Mesothelial cell of epicardium (in vitro differentiated cells): ENCODE data around the gene B4GALT4. TPM values are rescaled to one million over a fixed set of nuclear protein-coding genes. Genes with fewer than 3 reads are reported as not detected.

Source experiments
- DNase-seq, 2 experiments: peaks; one replicate each; pipeline ENCODE4 v3.0.0; 2021; ENCODE audit warnings: low spot score in 2 of 2; ENCODE audit not compliant: unreplicated experiment in 2 of 2
- H3K27ac Mint-ChIP-seq: 2 replicates; pipeline ENCODE4 v1.8.0; 2021; ENCODE audit warnings: mixed read lengths
- H3K27me3 Mint-ChIP-seq: 2 replicates; pipeline ENCODE4 v1.8.0; 2021; ENCODE audit warnings: low read depth, mixed read lengths
- H3K36me3 Mint-ChIP-seq: 2 replicates; pipeline ENCODE4 v1.8.0; 2021; ENCODE audit warnings: mixed read lengths
- H3K4me1 Mint-ChIP-seq: 2 replicates; pipeline ENCODE4 v1.8.0; 2021; ENCODE audit warnings: mixed read lengths
- H3K4me3 Mint-ChIP-seq: 2 replicates; pipeline ENCODE4 v1.8.0; 2021; ENCODE audit warnings: mild to moderate bottlenecking, moderate library complexity, mixed read lengths
- H3K9me3 Mint-ChIP-seq: 2 replicates; pipeline ENCODE4 v1.8.0; 2021; ENCODE audit warnings: mixed read lengths
- total RNA-seq: library from RNA; stranded (reverse); gene quantifications from 3 replicates; pipeline ENCODE4 v1.2.1, GENCODE V29; 2021
- TF ChIP-seq, protein P1 (sequence below): fragments of 200-600 bp; sonication (generic); IDR thresholded peaks from one replicate; pipeline ENCODE4 v1.5.0; 2021; ENCODE audit warnings: antibody characterized with exemption; ENCODE audit not compliant: unreplicated experiment

Gene B4GALT4
- total RNA-seq, 1 donor from 2014 or later: 23.1 TPM

GRCh38 chr3:119184111-119184510 is 56.6 kb downstream of the B4GALT4 start:
- no peak overlapping the region for H3K4me3 Mint-ChIP-seq

DNA sequence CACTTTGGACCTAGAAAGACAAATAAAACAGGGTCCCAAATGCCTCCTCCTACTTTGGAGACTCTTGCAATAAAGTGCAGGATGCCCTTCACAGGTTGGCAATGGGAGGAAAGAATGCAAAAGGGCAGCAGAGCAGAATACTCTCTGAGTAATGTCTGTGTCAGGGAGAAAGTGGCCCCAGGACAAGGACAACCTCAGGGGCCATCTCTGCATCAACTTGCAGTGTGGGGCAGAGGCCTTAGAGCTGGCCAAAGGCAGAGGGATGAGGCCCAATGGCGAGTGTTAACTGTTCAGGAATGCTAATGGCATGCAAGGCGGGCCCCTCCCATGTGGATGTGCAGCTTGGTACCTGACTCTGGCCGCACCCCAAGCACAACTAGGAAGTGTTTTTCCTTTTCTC is 58.9 kb downstream of the B4GALT4 start:
- Mint-ChIP-seq H3K9me3 (no peaks in the 10 kb centered on the region), H3K27me3 (peaks cover 10% of the 10 kb centered on the region), H3K36me3 (no peaks in the 10 kb centered on the region), H3K4me1 (peaks cover 6% of the 10 kb centered on the region), H3K27ac (no peak overlapping the region), H3K4me3 (no peak overlapping the region)
- TF ChIP-seq, protein P1, sequence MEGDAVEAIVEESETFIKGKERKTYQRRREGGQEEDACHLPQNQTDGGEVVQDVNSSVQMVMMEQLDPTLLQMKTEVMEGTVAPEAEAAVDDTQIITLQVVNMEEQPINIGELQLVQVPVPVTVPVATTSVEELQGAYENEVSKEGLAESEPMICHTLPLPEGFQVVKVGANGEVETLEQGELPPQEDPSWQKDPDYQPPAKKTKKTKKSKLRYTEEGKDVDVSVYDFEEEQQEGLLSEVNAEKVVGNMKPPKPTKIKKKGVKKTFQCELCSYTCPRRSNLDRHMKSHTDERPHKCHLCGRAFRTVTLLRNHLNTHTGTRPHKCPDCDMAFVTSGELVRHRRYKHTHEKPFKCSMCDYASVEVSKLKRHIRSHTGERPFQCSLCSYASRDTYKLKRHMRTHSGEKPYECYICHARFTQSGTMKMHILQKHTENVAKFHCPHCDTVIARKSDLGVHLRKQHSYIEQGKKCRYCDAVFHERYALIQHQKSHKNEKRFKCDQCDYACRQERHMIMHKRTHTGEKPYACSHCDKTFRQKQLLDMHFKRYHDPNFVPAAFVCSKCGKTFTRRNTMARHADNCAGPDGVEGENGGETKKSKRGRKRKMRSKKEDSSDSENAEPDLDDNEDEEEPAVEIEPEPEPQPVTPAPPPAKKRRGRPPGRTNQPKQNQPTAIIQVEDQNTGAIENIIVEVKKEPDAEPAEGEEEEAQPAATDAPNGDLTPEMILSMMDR: no peak
- DNase-seq: no peak

More at GRCh38 chr3:119184111-119184510, 56.6 kb downstream of the B4GALT4 start:
- no peak overlapping the region for H3K27ac Mint-ChIP-seq
- no peaks in the 10 kb centered on the region for H3K36me3 Mint-ChIP-seq
- no peaks in the 10 kb centered on the region for H3K9me3 Mint-ChIP-seq
- no peak for DNase-seq
- TF ChIP-seq, protein P1: no peak
- peaks cover 6% of the 10 kb centered on the region for H3K4me1 Mint-ChIP-seq
- peaks cover under 1% of the 10 kb centered on the region for H3K27me3 Mint-ChIP-seq

DNA sequence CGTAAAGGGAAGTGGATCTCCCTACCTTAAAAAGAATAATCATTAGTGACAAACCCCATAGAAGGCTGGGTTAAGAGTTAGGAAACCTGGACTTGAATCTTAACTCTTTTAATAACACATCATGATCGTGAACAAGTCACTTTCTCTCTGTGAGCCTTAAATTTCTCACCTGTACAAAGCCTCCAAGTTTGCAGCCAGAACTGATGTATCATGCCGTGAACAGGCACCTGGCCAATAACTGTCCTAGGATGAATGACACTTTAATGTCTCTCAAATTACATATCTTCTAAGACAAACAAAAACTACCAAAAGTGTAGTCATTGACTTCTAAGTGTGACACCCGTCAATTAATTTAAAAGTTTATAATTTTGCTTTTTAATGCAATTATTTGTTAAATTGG is 63.4 kb downstream of the B4GALT4 start:
- DNase-seq: no peak
- Mint-ChIP-seq H3K4me3 (no peak overlapping the region), H3K9me3 (no peaks in the 10 kb centered on the region), H3K27ac (no peak overlapping the region), H3K27me3 (peaks cover 40% of the 10 kb centered on the region), H3K4me1 (peaks cover 10% of the 10 kb centered on the region), H3K36me3 (no peaks in the 10 kb centered on the region)
- TF ChIP-seq, protein P1: no peak

DNA sequence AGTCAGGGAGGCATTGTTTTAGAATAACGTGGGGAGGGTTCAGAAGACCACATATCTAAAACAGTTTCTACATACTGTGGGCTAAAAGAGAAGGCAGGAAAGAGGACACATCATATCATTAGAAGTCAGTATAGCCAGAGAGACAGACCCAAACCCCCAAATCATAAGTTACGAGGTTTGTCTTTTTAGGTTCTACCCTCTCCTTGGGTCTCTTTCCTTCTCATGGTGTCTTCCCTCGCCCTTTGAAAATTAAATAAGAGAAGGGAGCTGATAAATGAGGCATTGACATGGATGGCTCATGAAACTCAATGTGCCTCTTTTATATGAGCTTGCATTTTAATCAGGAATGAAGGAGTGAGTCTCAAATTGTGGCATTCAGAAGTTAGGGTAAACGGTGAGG is 63.9 kb downstream of the B4GALT4 start:
- Mint-ChIP-seq H3K9me3 (no peaks in the 10 kb centered on the region), H3K4me1 (peaks cover 10% of the 10 kb centered on the region), H3K4me3 (no peak overlapping the region), H3K27me3 (peaks cover 43% of the 10 kb centered on the region), H3K27ac (no peak overlapping the region), H3K36me3 (no peaks in the 10 kb centered on the region)
- TF ChIP-seq, protein P1: no peak
- DNase-seq: no peak

- H3K4me1 Mint-ChIP-seq: peaks cover 10% of the 10 kb centered on the region
- H3K27me3 Mint-ChIP-seq: peaks cover 43% of the 10 kb centered on the region
- H3K4me3 Mint-ChIP-seq: no peak overlapping the region
- H3K27ac Mint-ChIP-seq: no peak overlapping the region
- no peak for DNase-seq
- H3K36me3 Mint-ChIP-seq: no peaks in the 10 kb centered on the region
- TF ChIP-seq, protein P1: no peak
- no peaks in the 10 kb centered on the region for H3K9me3 Mint-ChIP-seq
These were observed 64.6 kb downstream of the B4GALT4 start for GRCh38 chr3:119175872-119176756.
